Measurements from ENCODE around the gene TMEM86A. TPM values are rescaled to one million over a fixed set of nuclear protein-coding genes. Genes with fewer than 3 reads are reported as not detected.
A peak's percentile ranks its signal among the peaks of the same experiment; 100 is the strongest.

Gene TMEM86A
- total RNA-seq, 2 experiments from 2014 or later = 0.50 to 0.65 TPM

DNA sequence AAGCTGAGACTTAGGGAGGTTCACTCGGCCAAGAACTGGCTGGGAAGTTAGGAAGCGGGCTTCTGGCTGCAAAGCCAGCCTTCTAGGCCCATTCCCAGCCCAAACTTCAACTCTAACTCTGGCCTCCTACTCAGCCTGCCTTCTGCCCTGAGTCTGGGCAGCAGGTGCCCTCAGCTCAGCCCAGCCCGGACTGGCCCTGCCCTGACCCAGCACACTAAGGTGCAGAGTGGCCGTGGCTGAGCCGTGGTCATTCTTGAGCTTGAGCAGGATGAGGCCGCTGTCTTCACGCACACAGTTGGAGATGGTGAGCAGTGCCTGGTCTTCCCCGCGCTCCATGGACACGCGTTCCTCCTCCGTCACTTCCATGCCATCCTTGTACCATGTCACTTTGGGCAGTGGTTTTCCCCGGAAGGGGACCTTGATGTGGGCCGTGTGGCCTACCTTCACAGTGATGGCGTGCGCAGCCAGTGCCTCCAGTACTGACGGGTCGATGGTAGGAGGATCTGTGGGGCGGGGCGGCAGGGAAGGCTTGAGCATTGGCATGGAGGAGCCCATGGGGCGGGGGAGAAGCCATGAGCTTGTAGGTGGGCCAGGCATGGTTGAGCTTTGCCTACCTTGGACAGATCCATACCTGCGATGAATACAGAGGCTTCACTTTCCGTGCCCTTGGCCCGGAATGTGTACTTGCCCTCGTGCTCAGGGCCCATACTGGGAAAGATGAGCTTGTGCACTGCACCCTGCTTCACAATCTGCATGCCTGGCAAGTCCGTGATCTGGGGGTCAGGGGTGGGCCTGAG is 15.3 kb downstream of the TMEM86A start:
- Mint-ChIP-seq H3K4me3 (no peak overlapping the region), H3K27me3 (no peaks in the 10 kb centered on the region), H3K36me3 (no peaks in the 10 kb centered on the region), H3K27ac (no peak overlapping the region), H3K4me1 (ENCODE audit: low read depth) (peaks cover 2% of the 10 kb centered on the region), H3K9me3 (no peaks in the 10 kb centered on the region)
- ChIA-PET CTCF (interaction anchor here (0.9 to 2.2 kb wide), 4 partner anchors 8 to 470 kb away, joined by 3 to 12 read pairs (median 6); no protein-coding TSS in a partner anchor), POLR2A (no interaction called here)
- intact Hi-C loops (cut with micrococcal nuclease) = no loop called here
- DNase-seq = no peak

DNA sequence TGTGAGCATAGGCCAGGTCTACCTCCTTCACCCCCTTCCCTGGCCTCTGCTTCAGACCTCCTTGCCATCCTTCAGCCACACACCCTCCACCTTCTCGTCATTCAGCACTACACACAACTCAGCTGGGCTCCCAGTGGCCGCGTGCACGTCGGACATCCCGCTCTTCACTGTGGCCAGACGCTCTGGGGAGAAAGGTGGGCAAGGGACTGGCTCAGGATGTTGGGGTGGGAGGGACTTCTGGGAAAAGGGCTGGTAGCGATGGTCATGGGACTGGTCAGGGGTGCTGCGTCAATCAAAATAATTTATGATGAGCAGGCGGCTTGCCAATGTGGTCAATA is 15.8 kb downstream of the TMEM86A start:
- Mint-ChIP-seq H3K4me3 (no peak overlapping the region), H3K9me3 (no peaks in the 10 kb centered on the region), H3K36me3 (no peaks in the 10 kb centered on the region), H3K27ac (no peak overlapping the region), H3K27me3 (no peaks in the 10 kb centered on the region), H3K4me1 (ENCODE audit: low read depth) (peaks cover 2% of the 10 kb centered on the region)
- intact Hi-C loops (cut with micrococcal nuclease) = no loop called here
- POLR2A ChIA-PET = no interaction called here
- CTCF ChIA-PET = no interaction called here
- DNase-seq = no peak

DNA sequence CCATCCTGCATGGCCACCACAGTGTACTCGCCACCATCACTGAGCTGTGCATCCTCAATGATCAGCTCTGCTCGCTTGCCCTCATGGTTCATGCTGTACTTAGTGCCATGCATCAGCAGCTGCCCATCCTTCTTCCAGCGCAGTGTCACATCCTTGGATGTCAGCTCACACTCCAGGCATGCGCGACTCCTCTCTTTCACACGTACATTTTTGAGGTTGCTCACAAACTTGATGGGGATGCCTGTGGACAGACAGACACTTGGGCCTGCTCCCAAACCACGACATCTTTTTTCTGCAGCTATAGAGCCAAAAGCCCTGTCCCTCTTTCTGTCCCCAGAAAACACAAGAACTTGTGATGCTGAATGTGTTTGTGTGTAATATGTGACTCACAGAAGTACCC is 16.9 kb downstream of the TMEM86A start:
- Mint-ChIP-seq H3K9me3 (no peaks in the 10 kb centered on the region), H3K4me3 (no peak overlapping the region), H3K27ac (no peak overlapping the region), H3K36me3 (no peaks in the 10 kb centered on the region), H3K27me3 (no peaks in the 10 kb centered on the region), H3K4me1 (ENCODE audit: low read depth) (peaks cover 3% of the 10 kb centered on the region)
- intact Hi-C loops (cut with micrococcal nuclease) = no loop called here
- ChIA-PET POLR2A (no interaction called here), CTCF (interaction anchor here (1.5 kb wide), 1 partner anchor 12 kb away, joined by 9 read pairs; no protein-coding TSS in a partner anchor)
- no peak for DNase-seq

DNA sequence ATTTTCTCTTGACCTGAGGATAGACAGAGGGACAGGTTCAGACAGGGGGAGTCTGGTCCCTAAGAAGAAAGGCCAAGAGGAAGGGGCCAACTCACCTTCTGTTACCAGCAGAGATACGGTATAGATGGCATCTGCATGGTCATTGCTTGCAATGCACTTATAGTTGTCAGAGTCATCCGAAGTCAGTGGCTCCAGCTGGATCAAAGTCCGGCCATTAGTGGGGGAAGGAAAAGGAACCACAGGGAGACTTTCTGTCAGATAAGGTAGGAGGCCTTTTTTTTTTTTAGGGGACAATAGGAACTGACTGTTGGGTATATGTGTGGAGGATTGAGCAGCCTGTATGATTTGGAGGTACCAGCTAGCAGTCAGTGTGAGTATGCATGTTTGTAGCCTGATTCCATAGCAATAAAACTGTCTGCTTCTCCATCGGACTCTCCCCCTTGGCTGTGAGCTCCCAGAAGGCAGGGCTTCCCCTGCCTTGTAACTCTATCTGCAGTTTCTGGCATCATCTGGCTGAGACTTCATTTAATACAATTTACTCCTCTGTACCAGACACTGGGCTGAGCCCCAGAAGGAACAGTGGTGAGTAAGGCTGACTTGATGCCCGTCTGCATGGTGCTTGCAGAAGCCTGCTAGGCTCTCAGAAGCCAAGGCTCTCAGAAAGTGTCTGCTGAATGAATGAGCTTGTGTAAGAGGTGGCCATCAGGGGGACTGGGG is 21.7 kb downstream of the TMEM86A start:
- Mint-ChIP-seq H3K4me1 (ENCODE audit: low read depth) (peaks cover 6% of the 10 kb centered on the region), H3K27ac (no peak overlapping the region), H3K27me3 (no peaks in the 10 kb centered on the region), H3K9me3 (no peaks in the 10 kb centered on the region), H3K4me3 (peak overlapping the region; percentile 45), H3K36me3 (no peaks in the 10 kb centered on the region)
- intact Hi-C loops (cut with micrococcal nuclease) = loop anchor here (5.0 kb wide), 3 partner anchors 48 to 193 kb away; partner anchors contain the start of gene TSG101
- ChIA-PET CTCF (interaction anchor here (0.7 to 4.7 kb wide), 6 partner anchors 11 to 275 kb away, joined by 3 to 42 read pairs (median 14); partner anchors contain the start of gene SPTY2D1), POLR2A (interaction anchor here (0.5 kb wide), 1 partner anchor 65 kb away, joined by 3 read pairs; no protein-coding TSS in a partner anchor)
- DNase-seq = no peak

DNA sequence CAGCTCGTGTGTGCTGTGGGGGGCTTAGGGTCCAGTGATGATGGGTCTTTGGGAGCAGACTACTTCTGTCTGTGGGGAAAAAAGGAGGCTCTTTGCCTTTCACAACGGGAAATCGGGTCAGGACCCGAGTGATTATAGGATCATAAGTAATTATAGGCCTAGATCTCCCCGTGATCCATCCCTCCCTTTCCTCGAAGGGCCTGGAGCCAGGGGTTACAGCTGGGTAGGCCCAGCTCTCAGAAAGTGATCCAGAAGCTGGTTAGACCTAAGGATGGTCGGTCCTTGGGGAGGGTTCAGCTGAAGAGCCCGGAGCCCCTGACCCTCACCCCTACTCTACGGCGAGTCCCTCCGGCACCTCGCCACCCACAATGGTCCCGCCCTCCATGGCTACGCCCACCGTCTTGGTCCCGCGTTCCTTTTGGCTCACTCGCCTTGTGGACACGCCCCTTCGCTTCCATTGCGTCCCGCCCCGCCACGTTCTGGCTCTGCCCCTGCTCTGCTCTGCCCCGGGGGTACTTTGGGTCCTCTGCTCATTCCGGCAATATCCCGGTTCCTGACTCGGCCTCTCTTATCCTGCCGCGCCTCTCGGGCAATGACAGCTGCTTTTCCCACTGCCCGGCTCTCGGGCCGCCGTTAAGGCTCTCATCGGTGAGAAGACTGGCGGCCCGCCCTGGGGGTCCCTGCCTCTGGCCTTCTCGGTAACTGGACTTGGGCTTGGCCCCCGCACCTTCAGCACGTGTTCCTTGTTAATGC is 22.4 kb downstream of the TMEM86A start:
- no peak overlapping the region for H3K27ac Mint-ChIP-seq
- CTCF ChIA-PET = interaction anchor here (0.8 to 4.7 kb wide), 31 partner anchors 8 to 477 kb away, joined by 3 to 42 read pairs (median 6); partner anchors contain the start of genes SPTY2D1 and TSG101
- peak overlapping the region; percentile 81 for H3K4me3 Mint-ChIP-seq

DNA sequence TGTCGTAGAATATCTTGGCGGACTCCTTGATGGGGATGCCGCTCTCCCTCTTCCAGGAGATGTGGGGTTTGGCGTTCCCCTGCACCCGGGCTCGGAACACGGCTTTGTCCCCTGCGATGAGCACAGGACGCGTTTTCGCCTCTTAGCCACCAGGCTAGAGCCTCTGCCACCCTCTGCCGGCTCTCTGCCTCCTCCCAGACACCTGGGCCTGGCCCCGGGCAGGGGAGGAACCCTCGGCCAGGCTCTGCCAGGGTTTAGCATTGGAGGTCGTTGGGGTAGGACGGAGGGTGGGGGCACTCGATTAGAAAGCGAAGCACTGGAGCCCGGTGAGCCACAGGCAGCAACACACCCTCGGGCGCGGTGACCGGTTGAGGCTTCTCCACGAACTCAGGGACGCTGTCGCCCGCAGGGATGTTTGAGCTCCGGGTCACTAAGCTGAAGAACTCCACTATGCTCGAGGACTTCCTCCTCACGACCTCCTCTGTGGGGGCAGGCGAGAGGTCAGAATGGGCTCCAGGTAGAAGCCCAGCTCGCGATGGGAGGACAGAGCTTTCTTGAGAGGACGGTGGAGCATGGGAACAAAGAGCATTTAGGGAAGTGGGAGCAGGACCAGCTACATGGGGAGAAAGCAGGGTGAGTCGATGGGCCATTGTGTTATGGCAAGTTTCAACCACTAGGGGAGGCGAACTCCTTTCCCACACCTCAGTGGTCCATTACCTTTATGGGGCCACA is 23.1 kb downstream of the TMEM86A start:
- no peak overlapping the region for H3K27ac Mint-ChIP-seq
- intact Hi-C loops (cut with micrococcal nuclease) = loop anchor here (1.0 to 5.0 kb wide), 5 partner anchors 14 to 194 kb away; partner anchors contain the start of gene TSG101
- no peaks in the 10 kb centered on the region for H3K9me3 Mint-ChIP-seq
- ChIA-PET CTCF (interaction anchor here (0.6 to 4.7 kb wide), 64 partner anchors 8 to 1411 kb away, joined by 3 to 42 read pairs (median 4); partner anchors contain the start of genes SPTY2D1, TMEM86A, TSG101 and UEVLD), POLR2A (interaction anchor here (0.6 to 1.3 kb wide), 4 partner anchors 88 to 195 kb away, joined by 3 to 5 read pairs (median 3); partner anchors contain the start of gene TSG101)
- peak overlapping the region; percentile 81 for H3K4me3 Mint-ChIP-seq
- peaks cover 6% of the 10 kb centered on the region for H3K4me1 Mint-ChIP-seq (ENCODE audit: low read depth)
- H3K27me3 Mint-ChIP-seq = no peaks in the 10 kb centered on the region
- H3K36me3 Mint-ChIP-seq = no peaks in the 10 kb centered on the region
- peak; percentile 60 for DNase-seq

More for the DNA sequence above, 22.4 kb downstream of the TMEM86A start:
- Mint-ChIP-seq H3K9me3 (no peaks in the 10 kb centered on the region), H3K4me1 (ENCODE audit: low read depth) (peaks cover 6% of the 10 kb centered on the region), H3K36me3 (no peaks in the 10 kb centered on the region), H3K27me3 (no peaks in the 10 kb centered on the region)
- intact Hi-C loops (cut with micrococcal nuclease) = loop anchor here (1.0 to 5.0 kb wide), 4 partner anchors 14 to 194 kb away; partner anchors contain the start of gene TSG101
- peak; percentile 88 for DNase-seq
- POLR2A ChIA-PET = interaction anchor here (0.5 to 1.2 kb wide), 2 partner anchors 65 to 194 kb away, joined by 3 to 5 read pairs; partner anchors contain the start of gene TSG101

DNA sequence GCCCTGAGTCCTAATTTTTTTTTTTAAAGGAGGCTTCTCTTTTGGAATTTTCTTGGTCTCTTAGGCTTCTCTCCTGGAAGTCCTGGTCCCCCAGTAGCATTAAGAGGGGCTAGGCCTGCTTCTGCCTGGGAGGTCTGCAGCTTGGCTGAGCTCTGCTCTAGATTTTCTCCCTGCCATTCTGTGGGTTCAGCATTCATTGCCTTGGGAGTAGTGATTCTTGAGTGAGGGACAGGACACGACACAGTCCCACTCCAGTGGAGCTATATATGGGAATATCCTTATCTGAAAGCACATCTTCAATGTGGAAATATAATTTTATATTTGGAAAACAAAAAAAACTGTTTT is 23.7 kb downstream of the TMEM86A start:
- CTCF ChIA-PET = interaction anchor here (0.6 to 4.7 kb wide), 59 partner anchors 8 to 1410 kb away, joined by 3 to 42 read pairs (median 5); partner anchors contain the start of genes SPTY2D1, TMEM86A, TSG101 and UEVLD
- DNase-seq = no peak
- Mint-ChIP-seq H3K27me3 (no peaks in the 10 kb centered on the region), H3K4me1 (ENCODE audit: low read depth) (peaks cover 6% of the 10 kb centered on the region), H3K27ac (no peak overlapping the region), H3K36me3 (no peaks in the 10 kb centered on the region), H3K4me3 (no peak overlapping the region), H3K9me3 (no peaks in the 10 kb centered on the region)
- POLR2A ChIA-PET = interaction anchor here (0.6 to 1.3 kb wide), 5 partner anchors 89 to 195 kb away, joined by 3 to 5 read pairs (median 3); partner anchors contain the start of gene TSG101
- intact Hi-C loops (cut with micrococcal nuclease) = loop anchor here (1.0 to 5.0 kb wide), 4 partner anchors 42 to 195 kb away; partner anchors contain the start of gene TSG101

DNA sequence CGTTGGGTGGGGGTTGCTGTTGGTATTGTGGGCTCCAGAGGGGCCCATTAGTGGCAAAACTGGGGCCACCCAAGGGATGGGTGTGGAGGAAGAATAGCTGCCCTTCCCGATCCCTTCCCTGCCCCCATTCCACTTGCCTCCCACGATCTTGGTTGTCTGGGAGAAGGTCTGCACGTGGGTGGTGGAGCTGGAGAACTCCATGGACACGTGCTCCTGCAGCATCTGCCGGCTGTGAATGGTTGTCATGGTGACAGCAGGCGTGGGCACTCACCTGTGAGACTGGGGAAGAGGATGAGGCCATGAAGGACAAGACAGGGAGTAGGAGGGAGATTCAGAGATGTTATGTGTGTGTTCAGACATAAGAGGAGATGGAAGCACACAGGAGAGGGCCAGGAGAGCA is 25.4 kb downstream of the TMEM86A start:
- ChIA-PET CTCF (interaction anchor here (1.1 to 3.6 kb wide), 8 partner anchors 9 to 480 kb away, joined by 3 to 25 read pairs (median 4); no protein-coding TSS in a partner anchor), POLR2A (no interaction called here)
- no peak for DNase-seq
- H3K27me3 Mint-ChIP-seq = no peaks in the 10 kb centered on the region
- no peak overlapping the region for H3K4me3 Mint-ChIP-seq
- intact Hi-C loops (cut with micrococcal nuclease) = loop anchor here (5.0 kb wide), 3 partner anchors 52 to 197 kb away; partner anchors contain the start of gene TSG101
- H3K9me3 Mint-ChIP-seq = no peaks in the 10 kb centered on the region
- no peaks in the 10 kb centered on the region for H3K36me3 Mint-ChIP-seq
- H3K4me1 Mint-ChIP-seq (ENCODE audit: low read depth) = peaks cover 8% of the 10 kb centered on the region
- no peak overlapping the region for H3K27ac Mint-ChIP-seq

DNA sequence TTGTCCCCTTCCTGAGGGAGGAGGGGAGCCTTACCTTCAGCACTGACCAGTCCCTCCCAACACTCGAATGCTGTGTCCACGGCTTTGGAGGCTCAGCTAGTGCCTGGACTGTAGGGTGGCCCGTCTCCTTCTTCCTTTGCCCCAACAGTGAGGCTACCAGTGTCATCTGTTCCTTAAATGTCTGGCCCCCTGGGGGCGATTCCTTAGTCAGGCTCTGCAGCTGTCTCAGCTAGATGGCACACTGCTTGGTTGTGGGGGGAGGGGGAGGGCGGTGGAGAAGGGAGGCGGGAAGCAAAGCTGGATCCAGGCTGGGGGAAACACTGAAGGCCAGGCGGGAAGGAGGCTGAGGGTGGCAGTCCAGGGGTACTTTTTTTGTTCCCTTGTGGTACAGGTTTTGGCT is 27.5 kb downstream of the TMEM86A start, which contains the start of gene IGSF22:
IGSF22 (minus strand) TSS at position 149 of the 400 bp plus-strand sequence. CDS start 1,952 bp downstream, outside the sequence.
- Mint-ChIP-seq H3K36me3 (no peaks in the 10 kb centered on the region), H3K27me3 (no peaks in the 10 kb centered on the region)
- CTCF ChIA-PET = interaction anchor here (1.0 to 1.4 kb wide), 3 partner anchors 42 to 610 kb away, joined by 3 to 5 read pairs (median 3); no protein-coding TSS in a partner anchor

DNA sequence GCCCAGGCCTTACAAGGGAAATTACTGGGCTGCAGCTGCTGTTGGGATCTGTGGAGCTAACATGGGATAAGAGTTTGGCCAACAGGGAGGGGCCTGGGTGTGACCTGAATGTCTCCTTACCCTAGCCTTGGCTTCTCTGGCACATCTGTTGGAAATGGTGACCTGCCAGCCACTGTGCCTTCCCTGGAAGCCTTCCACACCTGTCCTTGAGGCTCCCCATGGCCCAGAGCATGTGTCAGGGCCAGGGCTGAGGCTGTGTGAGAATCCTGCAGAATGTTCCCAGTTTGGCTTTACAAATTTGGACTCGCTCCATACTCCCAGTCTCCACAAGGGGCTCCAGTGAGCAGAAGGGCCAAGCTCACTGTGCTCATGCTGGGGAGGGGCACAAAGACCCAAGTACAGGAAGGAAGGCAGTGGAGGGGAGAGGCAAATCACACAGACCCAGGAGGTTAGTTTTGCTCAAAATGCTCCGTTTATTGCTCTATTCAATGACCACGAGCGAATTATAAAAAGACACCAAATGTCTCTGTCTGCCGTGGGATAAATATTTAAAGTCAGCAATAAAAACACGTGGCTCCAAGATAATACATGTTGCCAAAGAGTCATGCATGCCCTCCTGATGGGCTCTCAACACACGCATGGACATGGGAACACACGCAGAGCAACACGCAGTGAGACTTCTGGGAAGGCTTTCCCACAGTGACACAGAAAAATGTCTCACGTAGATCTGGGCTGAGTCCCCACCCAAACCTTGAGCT is 29.1 kb downstream of the TMEM86A start:
- no peak overlapping the region for H3K27ac Mint-ChIP-seq
- H3K27me3 Mint-ChIP-seq = no peaks in the 10 kb centered on the region
- H3K9me3 Mint-ChIP-seq = no peaks in the 10 kb centered on the region
- H3K4me3 Mint-ChIP-seq = no peak overlapping the region
- intact Hi-C loops (cut with micrococcal nuclease) = no loop called here
- POLR2A ChIA-PET = no interaction called here
- no peaks in the 10 kb centered on the region for H3K36me3 Mint-ChIP-seq
- peak; percentile 58 for DNase-seq
- CTCF ChIA-PET = interaction anchor here (0.6 to 6.3 kb wide), 22 partner anchors 10 to 612 kb away, joined by 3 to 62 read pairs (median 4); no protein-coding TSS in a partner anchor
- peaks cover 3% of the 10 kb centered on the region for H3K4me1 Mint-ChIP-seq (ENCODE audit: low read depth)

More for the DNA sequence above, 27.5 kb downstream of the TMEM86A start, which contains the start of gene IGSF22:
- intact Hi-C loops (cut with micrococcal nuclease) = no loop called here
- POLR2A ChIA-PET = no interaction called here
- Mint-ChIP-seq H3K4me1 (ENCODE audit: low read depth) (peaks cover 6% of the 10 kb centered on the region), H3K4me3 (no peak within 1 kb of the TSS), H3K9me3 (no peaks in the 10 kb centered on the region), H3K27ac (no peak within 1 kb of the TSS)
- no peak for DNase-seq

Data from activated CD4-positive, alpha-beta memory T cell treated with anti-CD3 and anti-CD28 coated beads for 36 hours (primary cell).